Measurements from ENCODE around the gene KASH5.
"Not testable (repeated sequence)": the region's sequence is repeated elsewhere in the genome, so short reads cannot be mapped to it uniquely, and the experiment has no call there.

Gene KASH5

GRCh38 chr19:49436381-49437017 is 48.5 kb downstream of the KASH5 start:
- peak; percentile 57 for DNase-seq (ENCODE audit: low spot score)

- DNase-seq (ENCODE audit: low spot score), result no peak
These were observed 49.2 kb downstream of the KASH5 start for GRCh38 chr19:49437231-49437630.

DNA sequence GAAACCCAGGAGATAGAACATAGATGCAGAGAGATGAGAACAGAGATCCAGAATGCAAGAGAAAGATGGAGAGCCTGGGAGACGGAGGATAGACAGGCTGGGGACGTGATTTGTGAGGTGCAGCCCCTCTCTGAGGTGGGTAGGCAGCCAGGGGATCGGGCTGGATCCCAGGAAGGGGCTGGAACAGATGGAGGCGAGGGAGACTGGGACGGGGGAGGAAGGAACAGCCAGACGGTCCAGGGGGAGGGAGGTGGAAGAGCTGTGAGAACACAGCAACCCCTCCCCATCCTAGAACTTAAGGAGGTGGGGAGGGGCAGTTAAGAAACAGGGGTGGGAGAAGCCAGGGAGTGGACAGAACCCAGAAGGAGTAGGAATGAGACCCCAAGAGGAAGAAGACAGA is 50.2 kb downstream of the KASH5 start:
- DNase-seq (ENCODE audit: low spot score), result no peak

GRCh38 chr19:49439836-49440235 is 51.8 kb downstream of the KASH5 start:
- no peak for DNase-seq (ENCODE audit: low spot score)

DNA sequence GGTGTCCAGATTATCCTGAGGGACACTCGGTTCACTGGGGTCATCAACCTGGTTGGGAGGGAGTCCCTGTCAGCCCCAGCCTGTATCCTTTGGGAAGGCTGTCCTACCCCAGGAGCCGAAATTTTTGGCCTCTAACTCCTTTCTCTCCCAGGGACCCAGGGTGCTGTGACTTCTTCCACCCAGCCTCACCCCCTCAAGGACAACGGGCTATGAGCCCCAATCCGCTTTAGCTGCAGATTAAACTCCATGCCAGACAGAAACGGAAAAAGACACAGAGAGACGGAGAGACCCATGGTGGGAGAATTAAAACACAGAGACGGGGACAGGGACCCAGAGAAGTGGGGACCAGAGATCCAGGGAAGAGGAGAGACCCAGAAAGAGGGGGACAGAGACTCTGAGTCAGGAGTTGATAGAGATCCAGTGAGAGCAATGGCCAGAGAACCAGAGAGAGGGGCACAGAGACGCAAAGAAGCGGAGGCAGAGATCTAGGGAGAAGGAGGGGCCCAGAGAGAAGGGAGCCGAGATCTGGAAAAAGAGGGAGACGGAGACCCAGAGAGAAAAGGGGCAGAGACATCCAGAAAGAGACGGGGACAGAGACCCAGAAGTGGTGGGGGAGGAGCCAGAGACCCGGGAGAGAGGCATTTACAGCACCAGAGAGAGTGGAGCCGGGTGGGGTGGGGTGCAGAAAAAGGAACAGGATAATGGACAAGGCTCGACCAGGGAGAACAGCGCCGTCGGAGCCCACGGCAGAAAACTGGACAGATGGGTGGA is 52.6 kb downstream of the KASH5 start:
- no peak for DNase-seq (ENCODE audit: low spot score)

- DNase-seq (ENCODE audit: low spot score), result no peak
These were observed 53.3 kb downstream of the KASH5 start, which contains the start of gene SLC17A7 for GRCh38 chr19:49441210-49441959. Gene SLC17A7 (minus strand): TSS chr19:49441527. CDS start chr19:49441379, 148 bp downstream.

DNA sequence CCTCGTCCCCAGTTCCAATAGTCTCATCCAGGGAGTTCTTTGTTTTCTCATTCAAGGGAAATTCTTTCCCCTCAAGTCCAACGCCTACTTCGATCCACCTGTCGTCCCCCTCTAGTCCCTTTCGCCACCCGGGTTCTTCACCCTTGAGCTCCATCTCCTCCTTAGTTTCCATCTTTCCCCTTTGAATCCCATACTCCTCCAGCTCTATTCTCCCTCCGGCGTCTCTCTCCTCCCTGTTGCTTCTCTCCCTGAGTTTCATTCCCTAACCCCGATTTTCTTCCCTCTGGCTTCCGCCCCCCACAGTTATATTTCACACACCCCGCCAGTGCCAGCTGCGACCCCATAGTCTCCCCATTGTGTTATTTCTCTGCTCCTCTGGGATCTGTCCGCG is 53.9 kb downstream of the KASH5 start:
- no peak for DNase-seq (ENCODE audit: low spot score)

GRCh38 chr19:49442354-49442753 is 54.3 kb downstream of the KASH5 start:
- DNase-seq (ENCODE audit: low spot score), result no peak

GRCh38 chr19:49442771-49443365 is 54.8 kb downstream of the KASH5 start:
- peak; percentile 76 for DNase-seq (ENCODE audit: low spot score)

GRCh38 chr19:49443366-49444099 is 55.5 kb downstream of the KASH5 start:
- peak; percentile 94 for DNase-seq (ENCODE audit: low spot score)

DNA sequence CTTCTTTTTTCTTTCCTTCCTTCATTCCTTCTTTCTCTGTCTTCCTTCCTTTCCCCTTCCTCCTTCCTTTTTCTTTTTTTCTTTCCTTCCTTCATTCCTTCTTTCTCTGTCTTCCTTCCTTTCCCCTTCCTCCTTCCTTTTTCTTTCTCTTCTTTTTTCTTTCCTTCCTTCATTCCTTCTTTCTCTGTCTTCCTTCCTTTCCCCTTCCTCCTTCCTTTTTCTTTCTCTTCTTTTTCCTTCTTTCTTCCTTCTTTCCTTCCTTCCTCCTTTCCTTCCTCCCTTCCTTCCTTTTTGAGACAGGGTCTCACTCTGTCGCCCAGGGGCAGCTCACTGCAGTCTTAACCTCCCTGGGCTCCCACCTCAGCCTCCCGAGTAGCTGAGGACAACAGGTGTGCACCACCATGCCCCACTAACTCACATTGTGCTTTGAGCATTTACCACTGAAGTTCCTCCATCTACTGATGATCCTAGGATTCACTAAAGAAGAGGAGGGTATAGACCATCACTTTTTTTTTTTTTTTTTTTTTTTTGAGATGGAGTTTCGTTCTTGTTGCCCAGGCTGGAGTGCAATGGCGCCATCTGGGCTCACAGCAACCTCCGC is 56.2 kb downstream of the KASH5 start:
- DNase-seq (ENCODE audit: low spot score), result not testable (repeated sequence)

GRCh38 chr19:49445997-49446396 is 57.9 kb downstream of the KASH5 start:
- DNase-seq (ENCODE audit: low spot score), result no peak

DNA sequence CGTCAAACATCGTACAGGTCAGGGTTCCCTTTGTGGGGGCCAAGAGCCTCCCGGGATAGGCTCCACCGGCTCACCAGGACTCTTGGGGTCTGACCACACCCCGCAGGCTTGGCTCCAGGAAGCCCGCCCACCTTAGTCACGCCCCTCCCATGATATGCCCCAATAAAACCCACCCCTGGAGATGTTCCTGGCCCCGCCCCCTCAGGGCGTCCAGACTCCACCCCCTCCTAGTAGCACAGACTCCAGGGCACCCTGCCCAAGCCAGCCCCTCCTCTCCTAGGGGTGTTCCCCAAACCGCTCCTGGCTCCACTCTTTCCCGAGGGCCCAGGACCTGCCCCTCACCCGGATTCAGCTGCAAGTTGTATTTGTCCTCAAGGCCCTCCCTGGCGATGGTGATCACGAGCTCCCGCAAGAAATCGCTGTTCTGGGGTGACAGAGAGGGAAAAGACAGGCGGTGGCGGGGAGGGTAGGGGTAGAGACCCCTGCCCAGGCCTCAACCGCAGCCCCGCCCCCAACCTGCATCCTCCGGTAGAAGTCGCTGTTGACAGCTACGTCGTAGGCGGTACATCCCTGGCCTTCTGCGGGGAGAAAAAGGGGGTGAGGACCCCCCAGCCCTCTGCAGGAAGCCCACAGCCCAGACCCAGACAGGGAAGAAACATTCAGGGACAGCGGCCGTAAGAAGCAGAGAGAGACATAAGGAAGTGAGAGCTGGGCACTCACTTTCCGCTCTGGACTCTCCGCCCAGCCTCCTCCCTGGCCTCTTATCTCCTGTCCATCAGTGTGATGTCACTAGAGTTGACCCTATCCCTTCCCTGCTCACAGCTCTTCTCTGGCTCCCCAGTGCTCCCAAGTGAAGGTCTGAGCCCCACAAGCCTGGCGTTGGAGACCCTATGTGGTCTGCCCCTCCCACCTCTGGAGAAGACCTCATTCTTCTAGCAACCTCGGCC is 59.7 kb downstream of the KASH5 start:
- peak; percentile 67 for DNase-seq (ENCODE audit: low spot score)

- no peak for DNase-seq (ENCODE audit: low spot score)
These were observed 60.4 kb downstream of the KASH5 start for GRCh38 chr19:49448432-49448786.

GRCh38 chr19:49450405-49450804 is 62.4 kb downstream of the KASH5 start:
- DNase-seq (ENCODE audit: low spot score), result no peak

DNA sequence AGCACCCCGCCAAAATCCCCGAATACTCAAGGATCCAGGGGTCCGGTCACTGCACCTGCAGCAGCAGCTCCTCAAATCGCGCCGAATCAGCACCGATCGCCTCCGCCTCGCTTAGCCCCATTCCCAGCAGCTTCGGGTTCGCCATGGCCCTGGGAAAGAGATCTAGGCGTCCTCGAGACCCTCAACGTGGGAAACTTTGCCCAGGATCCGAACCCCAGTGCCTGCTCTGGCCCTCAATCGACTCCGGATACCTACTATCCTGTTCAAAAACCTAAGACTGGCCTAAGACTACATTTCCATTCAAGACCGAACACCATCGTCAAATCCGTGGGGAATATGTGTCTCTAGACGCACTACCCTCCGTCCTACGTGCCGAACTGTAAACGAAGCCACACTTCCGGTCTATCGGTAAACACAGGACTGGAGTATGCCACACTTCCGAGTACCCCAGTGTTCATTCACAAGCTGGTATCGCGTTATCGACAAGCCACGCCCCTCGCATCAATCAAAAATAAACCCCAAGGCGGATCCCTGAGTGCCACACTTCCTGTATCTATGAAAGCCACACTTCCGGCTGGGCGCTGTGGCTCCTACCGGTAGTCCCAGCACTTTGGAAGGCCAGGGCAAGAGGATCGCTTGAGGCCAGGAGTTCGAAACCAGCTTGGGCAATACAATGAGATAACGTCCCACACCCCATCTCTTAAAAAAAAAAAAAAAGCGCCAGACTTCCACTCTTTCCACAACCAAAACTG is 63.6 kb downstream of the KASH5 start, which contains the start of gene PIH1D1:
TSS of gene PIH1D1 (minus strand) at position 385 of the 752 bp plus-strand sequence. CDS start at position 145, 240 bp downstream.
- DNase-seq (ENCODE audit: low spot score), result peak; percentile 99

DNA sequence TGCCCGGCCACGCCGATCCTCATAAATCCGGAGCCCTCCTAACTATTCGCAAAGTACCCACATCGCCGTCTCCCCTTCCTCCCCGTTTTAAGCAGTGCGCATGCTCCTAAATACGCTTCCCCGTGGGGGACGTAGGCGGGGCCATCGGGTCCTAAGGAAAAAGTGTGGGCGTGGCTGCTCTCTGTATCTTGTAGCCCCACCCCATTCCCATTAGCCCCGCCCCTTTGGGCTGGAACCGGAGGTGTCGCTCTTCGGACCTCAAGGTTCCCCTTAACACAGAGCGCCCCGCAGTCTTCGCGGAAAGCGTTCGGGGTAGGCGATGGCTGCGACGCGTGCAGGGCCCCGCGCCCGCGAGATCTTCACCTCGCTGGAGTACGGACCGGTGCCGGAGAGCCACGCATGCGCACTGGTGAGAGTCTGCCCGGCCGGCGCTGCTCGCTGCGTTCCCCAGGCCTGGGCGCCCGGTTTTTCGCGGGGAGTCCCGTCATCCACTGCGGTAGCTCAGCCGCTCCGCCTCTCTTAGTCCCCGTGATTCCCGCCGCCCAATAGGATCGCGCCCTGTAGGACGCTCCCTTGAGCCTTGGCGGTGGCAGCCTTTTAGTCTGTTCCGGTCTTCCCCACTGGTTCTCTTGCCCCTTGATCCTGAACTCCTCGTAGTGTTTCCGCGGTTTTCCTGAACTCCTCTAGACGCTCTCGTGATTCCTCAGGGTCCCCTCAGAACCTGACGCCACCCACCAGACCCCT is 65.1 kb downstream of the KASH5 start, which contains the start of gene ALDH16A1:
TSS of gene ALDH16A1 (plus strand) at position 213 of the 744 bp plus-strand sequence. CDS start at position 320, 107 bp downstream.
- peak; percentile 99 for DNase-seq (ENCODE audit: low spot score)

DNA sequence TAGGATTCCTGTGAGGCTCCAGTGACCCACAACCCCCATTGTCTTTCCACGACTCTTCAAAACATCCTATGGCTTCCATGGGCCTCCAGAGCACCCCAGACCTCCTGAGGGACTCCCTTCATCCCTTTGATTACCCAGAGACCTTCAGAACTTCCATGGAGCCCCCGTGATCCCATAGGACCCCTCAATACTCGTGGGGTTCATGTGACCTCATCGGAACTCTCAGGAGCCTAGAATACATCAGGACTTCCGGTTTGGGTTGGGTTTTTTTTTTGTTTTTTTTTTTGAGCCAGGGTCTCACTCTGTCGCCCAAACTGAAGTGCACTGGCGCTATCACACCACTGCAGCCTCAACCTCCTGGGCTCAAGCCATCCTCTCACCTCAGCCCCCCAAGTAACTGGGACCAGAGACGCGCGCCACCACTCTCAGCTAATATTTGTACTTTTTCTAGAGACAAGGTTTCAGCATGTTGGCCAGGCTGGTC is 65.8 kb downstream of the KASH5 start:
- DNase-seq (ENCODE audit: low spot score), result no peak
